ENCODE measurements around the gene KIAA1549.
A peak's percentile ranks its signal among the peaks of the same experiment; 100 is the strongest.

The KIAA1549 gene

GRCh38 chr7:138889582-138890498 is 91.3 kb downstream of the KIAA1549 start:
- H3K4me1 ChIP-seq (ENCODE audit: control insufficient read depth, insufficient read depth, low read depth, low read length) = peaks cover 15% of the 10 kb centered on the region

GRCh38 chr7:138887872-138888656 is 93.1 kb downstream of the KIAA1549 start:
- WGBS = 80% methylated on average over 10 of the region's 10 CpGs
- Histone ChIP-seq H2BK12ac (ENCODE audit: low read length in 2 of 2) (no peak overlapping the region), H2AFZ (ENCODE audit: low read depth, low read length) (no peak overlapping the region), H2BK120ac (ENCODE audit: low read depth, low read length) (no peak overlapping the region), H3K4me1 (ENCODE audit: control insufficient read depth, insufficient read depth, low read depth, low read length) (peaks cover 15% of the 10 kb centered on the region), H3K18ac (ENCODE audit: low read depth in 1 of 2, low read length in 2 of 2) (no peak overlapping the region), H2BK15ac (ENCODE audit: low read depth, poor library complexity, severe bottlenecking) (no peak overlapping the region), H2AK5ac (ENCODE audit: low read length, severe bottlenecking) (no peak overlapping the region), H3K36me3 (ENCODE audit: control insufficient read depth in 1 of 2, insufficient read depth in 2 of 2, low read depth in 1 of 2, low read length in 2 of 2) (no peaks in the 10 kb centered on the region), H3K79me1 (replicated peaks; ENCODE audit: low read length, poor library complexity, severe bottlenecking) (peaks cover 3% of the 10 kb centered on the region), H3K4ac (ENCODE audit: low read depth in 1 of 2, low read length in 2 of 2) (no peak overlapping the region), H4K91ac (ENCODE audit: low read length) (no peak overlapping the region), H3K14ac (ENCODE audit: low read length in 2 of 2) (no peak overlapping the region), H3K23ac (ENCODE audit: low read length in 2 of 2) (no peak overlapping the region), H3K27me3 (ENCODE audit: control insufficient read depth in 1 of 2, insufficient read depth in 1 of 2, low read length in 2 of 2) (no peaks in the 10 kb centered on the region), H3K4me3 (ENCODE audit: insufficient read depth in 1 of 2, low read depth in 1 of 2, low read length in 2 of 2) (no peak overlapping the region), H3K9me3 (ENCODE audit: control insufficient read depth, low read length) (no peaks in the 10 kb centered on the region), H3K9ac (ENCODE audit: low read length) (no peak overlapping the region), H3K27ac (ENCODE audit: low read length, poor library complexity, severe bottlenecking) (no peak overlapping the region), H2BK5ac (ENCODE audit: low read depth, low read length, poor library complexity, severe bottlenecking) (no peak overlapping the region), H4K8ac (ENCODE audit: low read length) (no peak overlapping the region), H3K4me2 (ENCODE audit: low read length, poor library complexity, severe bottlenecking) (no peak overlapping the region)
- no peak for DNase-seq

More at GRCh38 chr7:138889582-138890498, 91.3 kb downstream of the KIAA1549 start:
- H2BK120ac ChIP-seq (ENCODE audit: low read depth, low read length) = no peak overlapping the region
- no peak overlapping the region for H3K23ac ChIP-seq (ENCODE audit: low read length in 2 of 2)
- H3K27ac ChIP-seq (ENCODE audit: low read length, poor library complexity, severe bottlenecking) = no peak overlapping the region
- no peak overlapping the region for H2AFZ ChIP-seq (ENCODE audit: low read depth, low read length)
- no peak overlapping the region for H2BK12ac ChIP-seq (ENCODE audit: low read length in 2 of 2)
- H4K91ac ChIP-seq (ENCODE audit: low read length) = peak overlapping the region; percentile 54
- H2BK15ac ChIP-seq (ENCODE audit: low read depth, poor library complexity, severe bottlenecking) = no peak overlapping the region
- H3K9ac ChIP-seq (ENCODE audit: low read length) = no peak overlapping the region
- H3K79me1 ChIP-seq (replicated peaks; ENCODE audit: low read length, poor library complexity, severe bottlenecking) = peaks cover 3% of the 10 kb centered on the region
- no peak overlapping the region for H3K4me3 ChIP-seq (ENCODE audit: insufficient read depth in 1 of 2, low read depth in 1 of 2, low read length in 2 of 2)
- no peak overlapping the region for H2BK5ac ChIP-seq (ENCODE audit: low read depth, low read length, poor library complexity, severe bottlenecking)
- H3K18ac ChIP-seq (ENCODE audit: low read depth in 1 of 2, low read length in 2 of 2) = peak overlapping the region in 1 of 2 experiments; percentile 1
- H2AK5ac ChIP-seq (ENCODE audit: low read length, severe bottlenecking) = peak overlapping the region; percentile 20
- DNase-seq = peak; percentile 29
- H3K4me2 ChIP-seq (ENCODE audit: low read length, poor library complexity, severe bottlenecking) = no peak overlapping the region
- no peaks in the 10 kb centered on the region for H3K27me3 ChIP-seq (ENCODE audit: control insufficient read depth in 1 of 2, insufficient read depth in 1 of 2, low read length in 2 of 2)
- H4K8ac ChIP-seq (ENCODE audit: low read length) = no peak overlapping the region
- no peak overlapping the region for H3K14ac ChIP-seq (ENCODE audit: low read length in 2 of 2)
- no peaks in the 10 kb centered on the region for H3K9me3 ChIP-seq (ENCODE audit: control insufficient read depth, low read length)
- 88% methylated on average over 12 of the region's 12 CpGs for WGBS
- no peak overlapping the region for H3K4ac ChIP-seq (ENCODE audit: low read depth in 1 of 2, low read length in 2 of 2)
- peaks cover 0 to 5% of the 10 kb centered on the region in 2 experiments for H3K36me3 ChIP-seq (ENCODE audit: control insufficient read depth in 1 of 2, insufficient read depth in 2 of 2, low read depth in 1 of 2, low read length in 2 of 2)

GRCh38 chr7:138887085-138887710 is 94.0 kb downstream of the KIAA1549 start:
- H3K36me3 ChIP-seq (ENCODE audit: control insufficient read depth in 1 of 2, insufficient read depth in 2 of 2, low read depth in 1 of 2, low read length in 2 of 2) = no peaks in the 10 kb centered on the region
- no peaks in the 10 kb centered on the region for H3K27me3 ChIP-seq (ENCODE audit: control insufficient read depth in 1 of 2, insufficient read depth in 1 of 2, low read length in 2 of 2)
- H3K4me2 ChIP-seq (ENCODE audit: low read length, poor library complexity, severe bottlenecking) = no peak overlapping the region
- no peak overlapping the region for H2BK120ac ChIP-seq (ENCODE audit: low read depth, low read length)
- H2AFZ ChIP-seq (ENCODE audit: low read depth, low read length) = no peak overlapping the region
- H3K4ac ChIP-seq (ENCODE audit: low read depth in 1 of 2, low read length in 2 of 2) = no peak overlapping the region
- H3K4me1 ChIP-seq (ENCODE audit: control insufficient read depth, insufficient read depth, low read depth, low read length) = peaks cover 15% of the 10 kb centered on the region
- H3K4me3 ChIP-seq (ENCODE audit: insufficient read depth in 1 of 2, low read depth in 1 of 2, low read length in 2 of 2) = no peak overlapping the region
- no peak overlapping the region for H2BK15ac ChIP-seq (ENCODE audit: low read depth, poor library complexity, severe bottlenecking)
- H3K18ac ChIP-seq (ENCODE audit: low read depth in 1 of 2, low read length in 2 of 2) = no peak overlapping the region
- no peak overlapping the region for H3K27ac ChIP-seq (ENCODE audit: low read length, poor library complexity, severe bottlenecking)
- H2BK12ac ChIP-seq (ENCODE audit: low read length in 2 of 2) = peak overlapping the region in 1 of 2 experiments; percentile 29
- no peak overlapping the region for H3K14ac ChIP-seq (ENCODE audit: low read length in 2 of 2)
- no peak overlapping the region for H2BK5ac ChIP-seq (ENCODE audit: low read depth, low read length, poor library complexity, severe bottlenecking)
- H2AK5ac ChIP-seq (ENCODE audit: low read length, severe bottlenecking) = peak overlapping the region; percentile 18
- no peak overlapping the region for H3K23ac ChIP-seq (ENCODE audit: low read length in 2 of 2)
- no peak for DNase-seq
- H4K8ac ChIP-seq (ENCODE audit: low read length) = no peak overlapping the region
- H3K9ac ChIP-seq (ENCODE audit: low read length) = no peak overlapping the region
- no peak overlapping the region for H4K91ac ChIP-seq (ENCODE audit: low read length)
- 75% methylated on average over 6 of the region's 9 CpGs for WGBS
- no peaks in the 10 kb centered on the region for H3K9me3 ChIP-seq (ENCODE audit: control insufficient read depth, low read length)
- H3K79me1 ChIP-seq (replicated peaks; ENCODE audit: low read length, poor library complexity, severe bottlenecking) = peaks cover 3% of the 10 kb centered on the region

Data from mesenchymal stem cell (in vitro differentiated cells and primary cell).